GM23338 (cell line): ENCODE data around the gene CEP85.

Experiments used
- EZH2 ChIP-seq: fragments of 200-600 bp; sonication (generic); IDR thresholded peaks from one replicate; pipeline ENCODE4 v1.8.0; 2017; ENCODE audit warnings: antibody characterized with exemption, mild to moderate bottlenecking, low read depth; ENCODE audit not compliant: unreplicated experiment
- POLR2AphosphoS5 ChIP-seq: IDR thresholded peaks from 2 replicates; pipeline ENCODE4 v1.6.1; 2016; ENCODE audit warnings: antibody characterized with exemption, low read depth
- TF ChIP-seq, protein P1 (sequence below), 2 experiments: fragments of 200-600 bp in 1 of 2; sonication (generic) in 1 of 2; conservative IDR thresholded peaks; 2 replicates each; pipeline versions ENCODE4 v1.5.1 to v1.6.1; 2016 to 2017; ENCODE audit warnings: antibody characterized with exemption in 2 of 2, low read depth in 2 of 2, mild to moderate bottlenecking in 2 of 2, moderate library complexity in 1 of 2
- TF ChIP-seq, protein P2 (sequence below): IDR thresholded peaks from one replicate; pipeline ENCODE4 v1.6.1; 2018; ENCODE audit warnings: antibody characterized with exemption; ENCODE audit not compliant: unreplicated experiment

DNA sequence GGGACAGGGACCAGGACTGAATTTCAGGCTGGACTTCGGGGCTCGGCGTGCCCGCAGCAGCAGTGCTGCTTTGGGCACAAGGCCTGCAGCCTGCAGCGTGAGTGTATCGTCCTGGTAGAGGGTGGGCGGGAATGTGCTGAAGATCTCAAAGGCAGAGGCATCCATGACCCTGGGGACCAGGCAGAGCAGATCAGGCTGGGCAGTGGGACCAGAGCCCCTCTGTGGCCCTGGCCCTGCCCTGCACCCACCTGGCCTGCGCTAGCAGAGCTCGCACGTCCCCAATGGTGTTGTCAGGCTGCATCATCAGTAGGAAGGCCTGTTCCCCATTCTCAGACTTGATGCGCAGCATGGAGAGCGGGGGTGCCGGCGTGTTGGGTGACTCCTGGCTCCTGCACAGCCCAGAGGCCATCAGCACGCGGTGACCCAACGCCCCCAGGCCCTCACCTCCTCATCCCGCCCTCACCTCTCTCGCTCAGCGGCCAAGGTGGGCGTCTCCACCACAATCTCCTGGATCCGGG, 48.5 kb downstream of the CEP85 start:
- TF ChIP-seq EZH2 (no peak), POLR2AphosphoS5 (no peak)
- TF ChIP-seq, protein P1, sequence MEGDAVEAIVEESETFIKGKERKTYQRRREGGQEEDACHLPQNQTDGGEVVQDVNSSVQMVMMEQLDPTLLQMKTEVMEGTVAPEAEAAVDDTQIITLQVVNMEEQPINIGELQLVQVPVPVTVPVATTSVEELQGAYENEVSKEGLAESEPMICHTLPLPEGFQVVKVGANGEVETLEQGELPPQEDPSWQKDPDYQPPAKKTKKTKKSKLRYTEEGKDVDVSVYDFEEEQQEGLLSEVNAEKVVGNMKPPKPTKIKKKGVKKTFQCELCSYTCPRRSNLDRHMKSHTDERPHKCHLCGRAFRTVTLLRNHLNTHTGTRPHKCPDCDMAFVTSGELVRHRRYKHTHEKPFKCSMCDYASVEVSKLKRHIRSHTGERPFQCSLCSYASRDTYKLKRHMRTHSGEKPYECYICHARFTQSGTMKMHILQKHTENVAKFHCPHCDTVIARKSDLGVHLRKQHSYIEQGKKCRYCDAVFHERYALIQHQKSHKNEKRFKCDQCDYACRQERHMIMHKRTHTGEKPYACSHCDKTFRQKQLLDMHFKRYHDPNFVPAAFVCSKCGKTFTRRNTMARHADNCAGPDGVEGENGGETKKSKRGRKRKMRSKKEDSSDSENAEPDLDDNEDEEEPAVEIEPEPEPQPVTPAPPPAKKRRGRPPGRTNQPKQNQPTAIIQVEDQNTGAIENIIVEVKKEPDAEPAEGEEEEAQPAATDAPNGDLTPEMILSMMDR (conservative IDR thresholded peaks at IDR 0.05; ENCODE audit: low read depth in 2 of 2): no peak
- TF ChIP-seq, protein P2, sequence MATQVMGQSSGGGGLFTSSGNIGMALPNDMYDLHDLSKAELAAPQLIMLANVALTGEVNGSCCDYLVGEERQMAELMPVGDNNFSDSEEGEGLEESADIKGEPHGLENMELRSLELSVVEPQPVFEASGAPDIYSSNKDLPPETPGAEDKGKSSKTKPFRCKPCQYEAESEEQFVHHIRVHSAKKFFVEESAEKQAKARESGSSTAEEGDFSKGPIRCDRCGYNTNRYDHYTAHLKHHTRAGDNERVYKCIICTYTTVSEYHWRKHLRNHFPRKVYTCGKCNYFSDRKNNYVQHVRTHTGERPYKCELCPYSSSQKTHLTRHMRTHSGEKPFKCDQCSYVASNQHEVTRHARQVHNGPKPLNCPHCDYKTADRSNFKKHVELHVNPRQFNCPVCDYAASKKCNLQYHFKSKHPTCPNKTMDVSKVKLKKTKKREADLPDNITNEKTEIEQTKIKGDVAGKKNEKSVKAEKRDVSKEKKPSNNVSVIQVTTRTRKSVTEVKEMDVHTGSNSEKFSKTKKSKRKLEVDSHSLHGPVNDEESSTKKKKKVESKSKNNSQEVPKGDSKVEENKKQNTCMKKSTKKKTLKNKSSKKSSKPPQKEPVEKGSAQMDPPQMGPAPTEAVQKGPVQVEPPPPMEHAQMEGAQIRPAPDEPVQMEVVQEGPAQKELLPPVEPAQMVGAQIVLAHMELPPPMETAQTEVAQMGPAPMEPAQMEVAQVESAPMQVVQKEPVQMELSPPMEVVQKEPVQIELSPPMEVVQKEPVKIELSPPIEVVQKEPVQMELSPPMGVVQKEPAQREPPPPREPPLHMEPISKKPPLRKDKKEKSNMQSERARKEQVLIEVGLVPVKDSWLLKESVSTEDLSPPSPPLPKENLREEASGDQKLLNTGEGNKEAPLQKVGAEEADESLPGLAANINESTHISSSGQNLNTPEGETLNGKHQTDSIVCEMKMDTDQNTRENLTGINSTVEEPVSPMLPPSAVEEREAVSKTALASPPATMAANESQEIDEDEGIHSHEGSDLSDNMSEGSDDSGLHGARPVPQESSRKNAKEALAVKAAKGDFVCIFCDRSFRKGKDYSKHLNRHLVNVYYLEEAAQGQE: no peak
